Measurements from ENCODE around the gene PROZ.

DNA sequence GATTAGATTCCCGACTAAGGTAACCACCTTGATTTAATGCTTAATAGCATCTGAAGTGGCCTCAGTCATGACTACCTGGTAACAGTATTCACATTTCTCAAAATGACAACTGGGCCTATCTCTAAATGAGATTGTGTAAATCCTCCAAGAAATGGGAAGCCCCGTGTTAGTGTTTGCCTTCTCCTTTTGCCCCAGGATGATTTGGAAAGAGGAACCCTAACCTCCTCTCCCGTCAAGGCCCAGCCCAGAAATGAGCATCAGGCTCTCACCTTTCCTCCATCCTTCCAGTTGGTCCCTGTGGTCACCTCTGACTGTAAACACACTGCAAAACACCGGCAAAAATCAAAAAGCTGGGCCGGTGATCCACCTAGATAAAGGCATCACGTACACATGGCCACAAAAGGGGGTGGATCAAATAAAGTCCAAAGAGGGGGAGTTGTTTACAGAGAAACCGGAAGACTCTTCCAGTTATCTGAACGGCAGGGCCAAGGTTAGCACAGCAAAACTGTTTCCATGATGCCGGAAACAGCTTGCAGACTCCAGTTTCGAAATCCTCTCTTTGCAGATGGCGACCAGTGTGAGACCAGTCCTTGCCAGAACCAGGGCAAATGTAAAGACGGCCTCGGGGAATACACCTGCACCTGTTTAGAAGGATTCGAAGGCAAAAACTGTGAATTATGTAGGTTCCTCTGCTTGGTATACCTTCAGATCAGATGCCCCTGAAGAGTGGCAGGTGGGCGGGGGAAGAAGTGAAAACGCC is 19.5 kb upstream of the PROZ start:
- no peak for TF ChIP-seq CTCF (conservative IDR thresholded peaks at IDR 0.05 in 1 of 2, IDR thresholded peaks at IDR 0.05 in 1 of 2; ENCODE audit: extremely low read depth in 1 of 2, insufficient read depth in 1 of 2, low read depth in 1 of 2, low read length in 2 of 2)
- TF ChIP-seq EZH2 (IDR thresholded peaks at IDR 0.05; ENCODE audit: borderline replicate concordance, low read length): no peak

All from mammary epithelial cell (primary cell).